Upper lobe of right lung (tissue), 1 donor: Measurements from ENCODE around the gene LFNG. TPM values are rescaled to one million over a fixed set of nuclear protein-coding genes. Genes with fewer than 3 reads are reported as not detected.

Experiments
- ATAC-seq: fragments of 200-7000 bp; cut with Tn5 transposase; one replicate; pipeline ENCODE4 v1.9.1; 2020; ENCODE audit warnings: mild to moderate bottlenecking, moderate library complexity
- DNase-seq: peaks from one replicate; pipeline ENCODE4 v3.0.0-alpha.2; 2020
- H3K27ac ChIP-seq: fragments of 200-600 bp; one replicate; pipeline ENCODE4 v1.8.0; 2022
- H3K27me3 ChIP-seq: fragments of 200-600 bp; one replicate; pipeline ENCODE4 v1.8.0; 2022; ENCODE audit warnings: mild to moderate bottlenecking
- H3K36me3 ChIP-seq: fragments of 200-600 bp; one replicate; pipeline ENCODE4 v1.8.0; 2022
- H3K4me1 ChIP-seq: fragments of 200-600 bp; one replicate; pipeline ENCODE4 v1.8.0; 2022
- H3K4me3 ChIP-seq: fragments of 200-600 bp; one replicate; pipeline ENCODE4 v1.8.0; 2022; ENCODE audit warnings: mild to moderate bottlenecking
- H3K9me3 ChIP-seq: fragments of 200-600 bp; one replicate; pipeline ENCODE4 v1.8.0; 2022
- CTCF ChIP-seq: fragments of 200-600 bp; IDR thresholded peaks from one replicate; pipeline ENCODE4 v1.8.0; 2022; ENCODE audit warnings: antibody characterized with exemption
- intact Hi-C: fragments of 100-400 bp; cut with DNase I; formaldehyde crosslinking; loops from one replicate; pipeline ENCODE4 v1.11.0; 2022
- total RNA-seq: library from RNA; stranded (reverse); fragmentation: NEBNext Ultra II Directional; extraction: Animal tissue kit (Norgen Biotek cat#: 25700); gene quantifications from one replicate; pipeline ENCODE4 v1.2.1, GENCODE V29; 2021
- donor health status: DM: no; HTN: yes; CAD: no; lungs with severe emphysema.

LFNG gene
- total RNA-seq, 1 donor from 2014 or later = 35.4 TPM

- no peak for TF ChIP-seq CTCF
- Histone ChIP-seq H3K9me3 (no peaks in the 10 kb centered on the region), H3K36me3 (peaks cover 20% of the 10 kb centered on the region), H3K27me3 (no peaks in the 10 kb centered on the region), H3K27ac (peak overlapping the region; percentile 87), H3K4me1 (peaks cover 72% of the 10 kb centered on the region), H3K4me3 (peak overlapping the region; percentile 65)
- intact Hi-C loops = no loop called here
- ATAC-seq (peak; percentile 5), DNase-seq (no peak)
These were observed 2.5 kb downstream of the LFNG start for GRCh38 chr7:2521952-2522591.

- Histone ChIP-seq H3K27ac (peak overlapping the region; percentile 87), H3K27me3 (no peaks in the 10 kb centered on the region)
- no peak for DNase-seq
These were observed 3.3 kb downstream of the LFNG start for GRCh38 chr7:2522780-2523433.

GRCh38 chr7:2523461-2523936, 3.9 kb downstream of the LFNG start:
- Histone ChIP-seq H3K4me1 (peaks cover 80% of the 10 kb centered on the region), H3K27me3 (no peaks in the 10 kb centered on the region)
- peak; percentile 44 for ATAC-seq

More at GRCh38 chr7:2522780-2523433, 3.3 kb downstream of the LFNG start:
- intact Hi-C loops = no loop called here
- H3K4me3 ChIP-seq = peak overlapping the region; percentile 65
- H3K36me3 ChIP-seq = peaks cover 23% of the 10 kb centered on the region
- no peak for TF ChIP-seq CTCF
- H3K9me3 ChIP-seq = no peaks in the 10 kb centered on the region
- no peak for ATAC-seq
- peaks cover 79% of the 10 kb centered on the region for H3K4me1 ChIP-seq

GRCh38 chr7:2523941-2524807, 4.6 kb downstream of the LFNG start:
- no peaks in the 10 kb centered on the region for H3K27me3 ChIP-seq
- peak overlapping the region; percentile 65 for H3K4me3 ChIP-seq
- peaks cover 23% of the 10 kb centered on the region for H3K36me3 ChIP-seq
- ATAC-seq = peak; percentile 62
- no peak for TF ChIP-seq CTCF
- H3K27ac ChIP-seq = peak overlapping the region; percentile 87
- no peaks in the 10 kb centered on the region for H3K9me3 ChIP-seq
- intact Hi-C loops = no loop called here
- H3K4me1 ChIP-seq = peaks cover 80% of the 10 kb centered on the region
- peak; percentile 94 for DNase-seq

More at GRCh38 chr7:2523461-2523936, 3.9 kb downstream of the LFNG start:
- Histone ChIP-seq H3K4me3 (peak overlapping the region; percentile 65), H3K27ac (peak overlapping the region; percentile 87), H3K36me3 (peaks cover 23% of the 10 kb centered on the region), H3K9me3 (no peaks in the 10 kb centered on the region)
- intact Hi-C loops = no loop called here
- DNase-seq = peak; percentile 82
- no peak for TF ChIP-seq CTCF

- Histone ChIP-seq H3K27me3 (no peaks in the 10 kb centered on the region), H3K27ac (peak overlapping the region; percentile 87), H3K4me1 (peaks cover 82% of the 10 kb centered on the region), H3K9me3 (no peaks in the 10 kb centered on the region), H3K36me3 (peaks cover 23% of the 10 kb centered on the region), H3K4me3 (no peak overlapping the region)
- intact Hi-C loops = no loop called here
- no peak for ATAC-seq
- no peak for TF ChIP-seq CTCF
- DNase-seq = no peak
These were observed 5.5 kb downstream of the LFNG start for GRCh38 chr7:2524808-2525657.
